T-helper 2 cell treated with Interferon-gamma antibody and Interleukin-4, amounts not matched to agents 5 μg/mL and 100 μg/mL, for 36 hours (primary cell): Measurements from ENCODE around the gene CDH19.

ENCODE experiments used
- DNase-seq: peaks from one replicate; pipeline ENCODE4 v3.0.0; 2021; ENCODE audit warnings: low spot score
- H3K27ac Mint-ChIP-seq: one replicate; pipeline ENCODE4 v1.8.0; 2021; ENCODE audit warnings: mild to moderate bottlenecking, mixed read lengths
- H3K27me3 Mint-ChIP-seq: one replicate; pipeline ENCODE4 v1.8.0; 2021; ENCODE audit warnings: low read depth, mixed read lengths
- H3K36me3 Mint-ChIP-seq: one replicate; pipeline ENCODE4 v1.8.0; 2021; ENCODE audit warnings: low read depth, mixed read lengths
- H3K4me1 Mint-ChIP-seq: one replicate; pipeline ENCODE4 v1.8.0; 2021; ENCODE audit warnings: low read depth, mixed read lengths
- H3K4me3 Mint-ChIP-seq: one replicate; pipeline ENCODE4 v1.8.0; 2022; ENCODE audit warnings: mild to moderate bottlenecking, moderate library complexity, mixed read lengths
- H3K9me3 Mint-ChIP-seq: one replicate; pipeline ENCODE4 v1.8.0; 2021; ENCODE audit warnings: mixed read lengths

The CDH19 gene

GRCh38 chr18:66550366-66550765 lies 53.5 kb downstream of the CDH19 start:
- H3K27me3 Mint-ChIP-seq, result no peaks in the 10 kb centered on the region
- no peak overlapping the region for H3K4me3 Mint-ChIP-seq
- no peak for DNase-seq
- no peaks in the 10 kb centered on the region for H3K4me1 Mint-ChIP-seq
- H3K9me3 Mint-ChIP-seq, result peaks cover 25% of the 10 kb centered on the region
- no peaks in the 10 kb centered on the region for H3K36me3 Mint-ChIP-seq
- no peak overlapping the region for H3K27ac Mint-ChIP-seq

GRCh38 chr18:66548747-66549146 lies 55.1 kb downstream of the CDH19 start:
- Mint-ChIP-seq H3K27me3 (no peaks in the 10 kb centered on the region), H3K4me3 (no peak overlapping the region), H3K9me3 (peaks cover 25% of the 10 kb centered on the region), H3K4me1 (no peaks in the 10 kb centered on the region), H3K27ac (no peak overlapping the region), H3K36me3 (no peaks in the 10 kb centered on the region)
- no peak for DNase-seq

GRCh38 chr18:66534110-66534509 lies 69.8 kb downstream of the CDH19 start:
- Mint-ChIP-seq H3K9me3 (no peaks in the 10 kb centered on the region), H3K4me3 (no peak overlapping the region), H3K27ac (no peak overlapping the region)

GRCh38 chr18:66533693-66534092 lies 70.2 kb downstream of the CDH19 start:
- Mint-ChIP-seq H3K27ac (no peak overlapping the region), H3K4me3 (no peak overlapping the region), H3K9me3 (no peaks in the 10 kb centered on the region), H3K36me3 (no peaks in the 10 kb centered on the region), H3K4me1 (no peaks in the 10 kb centered on the region), H3K27me3 (no peaks in the 10 kb centered on the region)
- no peak for DNase-seq

More at GRCh38 chr18:66534110-66534509, 69.8 kb downstream of the CDH19 start:
- no peaks in the 10 kb centered on the region for H3K27me3 Mint-ChIP-seq
- DNase-seq, result no peak
- no peaks in the 10 kb centered on the region for H3K36me3 Mint-ChIP-seq
- no peaks in the 10 kb centered on the region for H3K4me1 Mint-ChIP-seq

- Mint-ChIP-seq H3K4me1 (no peaks in the 10 kb centered on the region), H3K9me3 (peaks cover 4% of the 10 kb centered on the region), H3K36me3 (no peaks in the 10 kb centered on the region), H3K4me3 (no peak overlapping the region), H3K27ac (no peak overlapping the region), H3K27me3 (no peaks in the 10 kb centered on the region)
- no peak for DNase-seq
Observed at GRCh38 chr18:66523219-66523991, 80.5 kb downstream of the CDH19 start.

- no peak for DNase-seq
- Mint-ChIP-seq H3K4me1 (no peaks in the 10 kb centered on the region), H3K4me3 (no peak overlapping the region), H3K27ac (no peak overlapping the region), H3K36me3 (no peaks in the 10 kb centered on the region), H3K27me3 (no peaks in the 10 kb centered on the region), H3K9me3 (peaks cover 15% of the 10 kb centered on the region)
Observed at GRCh38 chr18:66513996-66514395, 89.9 kb downstream of the CDH19 start.

GRCh38 chr18:66511792-66512191 lies 92.1 kb downstream of the CDH19 start:
- Mint-ChIP-seq H3K27ac (no peak overlapping the region), H3K36me3 (no peaks in the 10 kb centered on the region), H3K4me3 (no peak overlapping the region), H3K9me3 (peaks cover 10% of the 10 kb centered on the region), H3K27me3 (no peaks in the 10 kb centered on the region), H3K4me1 (no peaks in the 10 kb centered on the region)
- no peak for DNase-seq

GRCh38 chr18:66511289-66511688 lies 92.6 kb downstream of the CDH19 start:
- H3K4me3 Mint-ChIP-seq, result no peak overlapping the region

GRCh38 chr18:66510357-66511045 lies 93.4 kb downstream of the CDH19 start:
- H3K36me3 Mint-ChIP-seq, result no peaks in the 10 kb centered on the region
- no peak overlapping the region for H3K4me3 Mint-ChIP-seq
- no peak overlapping the region for H3K27ac Mint-ChIP-seq
- H3K9me3 Mint-ChIP-seq, result peaks cover 7% of the 10 kb centered on the region
- no peak for DNase-seq
- no peaks in the 10 kb centered on the region for H3K4me1 Mint-ChIP-seq
- H3K27me3 Mint-ChIP-seq, result no peaks in the 10 kb centered on the region

More at GRCh38 chr18:66511289-66511688, 92.6 kb downstream of the CDH19 start:
- Mint-ChIP-seq H3K27me3 (no peaks in the 10 kb centered on the region), H3K36me3 (no peaks in the 10 kb centered on the region), H3K9me3 (peaks cover 7% of the 10 kb centered on the region), H3K4me1 (no peaks in the 10 kb centered on the region), H3K27ac (no peak overlapping the region)
- DNase-seq, result no peak

GRCh38 chr18:66508937-66509336 lies 95.0 kb downstream of the CDH19 start:
- Mint-ChIP-seq H3K9me3 (peaks cover 7% of the 10 kb centered on the region), H3K4me1 (no peaks in the 10 kb centered on the region), H3K27ac (no peak overlapping the region), H3K27me3 (no peaks in the 10 kb centered on the region), H3K4me3 (no peak overlapping the region), H3K36me3 (no peaks in the 10 kb centered on the region)
- no peak for DNase-seq

GRCh38 chr18:66506178-66506577 lies 97.7 kb downstream of the CDH19 start:
- H3K9me3 Mint-ChIP-seq, result peaks cover 5% of the 10 kb centered on the region
- no peak overlapping the region for H3K4me3 Mint-ChIP-seq
- H3K27me3 Mint-ChIP-seq, result no peaks in the 10 kb centered on the region
- no peak overlapping the region for H3K27ac Mint-ChIP-seq
- H3K36me3 Mint-ChIP-seq, result no peaks in the 10 kb centered on the region
- no peaks in the 10 kb centered on the region for H3K4me1 Mint-ChIP-seq
- DNase-seq, result no peak

GRCh38 chr18:66497351-66497750 lies 106.5 kb downstream of the CDH19 start:
- Mint-ChIP-seq H3K4me3 (no peak overlapping the region), H3K36me3 (no peaks in the 10 kb centered on the region), H3K27ac (no peak overlapping the region), H3K9me3 (peaks cover 7% of the 10 kb centered on the region), H3K4me1 (no peaks in the 10 kb centered on the region), H3K27me3 (no peaks in the 10 kb centered on the region)
- DNase-seq, result no peak

GRCh38 chr18:66495844-66496243 lies 108.0 kb downstream of the CDH19 start:
- Mint-ChIP-seq H3K4me1 (no peaks in the 10 kb centered on the region), H3K9me3 (no peaks in the 10 kb centered on the region), H3K36me3 (no peaks in the 10 kb centered on the region), H3K27me3 (no peaks in the 10 kb centered on the region), H3K4me3 (no peak overlapping the region), H3K27ac (no peak overlapping the region)
- no peak for DNase-seq

- no peaks in the 10 kb centered on the region for H3K36me3 Mint-ChIP-seq
- no peak overlapping the region for H3K4me3 Mint-ChIP-seq
- DNase-seq, result no peak
- no peaks in the 10 kb centered on the region for H3K27me3 Mint-ChIP-seq
- no peak overlapping the region for H3K27ac Mint-ChIP-seq
- no peaks in the 10 kb centered on the region for H3K4me1 Mint-ChIP-seq
- peaks cover 30% of the 10 kb centered on the region for H3K9me3 Mint-ChIP-seq
Observed at GRCh38 chr18:66473882-66474281, 130.0 kb downstream of the CDH19 start.
